ENCODE measurements around the gene RNASEL.

RNASEL gene

DNA sequence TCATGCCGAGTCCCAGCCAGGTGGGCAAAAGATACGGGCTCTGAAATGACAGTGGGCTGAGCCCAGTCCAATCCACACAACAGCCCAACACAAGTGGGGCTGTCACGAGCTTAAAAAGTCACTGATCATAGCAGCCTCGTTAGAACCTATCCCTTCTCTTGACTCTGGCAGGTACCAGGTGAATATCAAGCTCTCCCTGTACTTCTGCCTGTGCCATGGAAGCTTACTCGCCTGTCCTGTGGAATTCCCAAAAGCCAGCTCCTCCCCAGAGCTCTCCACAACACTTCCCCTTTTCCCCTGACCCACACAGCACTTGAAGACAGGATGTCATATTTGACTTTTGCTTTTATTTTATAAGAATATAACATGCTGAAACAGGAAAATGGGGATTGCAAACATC lies 9.2 kb upstream of the RNASEL start:
- DNase-seq, result no peak

DNA sequence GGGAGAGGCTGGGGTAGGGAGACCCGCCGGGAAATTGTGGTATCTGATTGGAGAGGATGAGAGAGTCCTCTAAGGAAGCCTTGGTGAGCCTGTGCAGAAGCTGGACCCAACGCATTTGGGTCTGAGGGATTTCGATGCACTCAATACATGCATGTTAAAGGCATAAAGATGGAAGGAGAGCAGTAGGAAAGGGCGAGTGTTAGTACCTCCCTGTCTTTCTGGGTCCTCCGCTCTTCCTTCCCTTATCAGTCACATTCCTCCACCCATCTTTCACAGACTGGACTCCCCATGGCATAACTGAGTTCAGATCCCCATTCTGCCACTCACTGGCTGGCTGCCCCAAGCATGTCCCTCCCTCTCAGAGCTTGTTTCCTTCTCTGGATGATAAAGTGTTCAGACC lies 7.9 kb upstream of the RNASEL start:
- DNase-seq, result no peak

DNA sequence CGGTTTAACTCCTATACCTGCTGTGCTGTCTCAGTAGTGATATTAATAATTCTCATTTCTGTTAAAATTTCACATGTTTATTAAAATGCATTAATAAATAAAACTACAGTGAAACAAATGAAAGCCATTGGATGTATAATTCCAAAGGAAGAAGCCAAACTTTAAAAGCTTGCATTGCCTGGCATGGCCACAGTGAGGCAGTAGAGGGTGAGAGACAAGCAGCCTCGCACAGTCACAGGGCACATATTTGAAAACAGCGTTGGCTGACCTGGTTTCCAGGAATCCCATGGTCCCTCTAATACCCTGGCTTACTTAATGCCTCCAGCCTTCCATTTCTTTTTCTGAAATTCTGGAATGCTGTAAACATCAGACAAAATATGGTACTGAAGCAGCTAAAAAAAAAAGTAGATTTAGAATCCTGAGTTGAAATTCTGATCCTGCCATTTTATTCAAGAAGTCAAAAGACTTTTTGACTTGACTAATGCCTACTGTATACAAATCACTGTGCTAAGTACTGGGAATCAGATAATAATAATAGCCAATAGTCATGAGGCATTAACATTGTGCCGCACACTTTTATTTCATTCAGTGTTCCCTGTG lies 6.7 kb upstream of the RNASEL start:
- DNase-seq, result peak; percentile 50

DNA sequence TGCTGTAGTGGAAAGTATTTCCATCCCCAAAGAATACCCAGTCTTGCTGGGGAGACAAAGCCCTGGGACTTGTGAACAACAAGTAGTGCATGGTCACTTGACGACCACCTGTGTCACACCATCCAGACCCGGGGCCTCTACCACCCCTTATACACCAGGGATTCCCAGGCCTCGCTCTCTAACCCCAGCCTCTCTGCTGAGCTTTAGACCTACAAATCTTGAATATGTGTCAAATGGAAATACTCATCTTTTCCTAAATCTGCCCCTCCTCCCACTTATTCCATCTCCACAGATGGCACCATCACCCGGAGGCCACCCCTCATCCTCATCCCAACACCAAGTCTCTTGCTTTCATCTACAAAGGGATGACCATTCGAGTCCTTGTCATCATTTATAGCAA lies 875 bp upstream of the RNASEL start:
- no peak for DNase-seq

DNA sequence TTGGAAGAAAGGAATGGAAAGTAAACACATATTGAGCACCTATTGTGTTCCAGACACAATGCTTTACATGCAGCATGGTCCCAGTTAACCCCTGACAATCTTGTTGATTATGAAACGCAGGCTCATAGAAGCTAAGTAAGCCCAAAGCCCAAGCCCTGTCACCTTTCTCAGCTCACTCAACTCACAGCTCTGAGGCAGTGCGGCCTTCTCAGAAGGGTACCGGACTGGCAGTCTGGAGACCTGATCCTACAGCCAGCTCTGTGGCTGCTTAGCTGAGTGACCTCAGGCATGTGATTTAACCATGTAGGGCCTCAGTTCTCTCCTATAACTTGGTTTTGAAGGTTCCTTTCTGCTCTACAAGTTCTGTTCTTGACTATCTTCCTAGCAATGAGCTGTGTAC lies 464 bp upstream of the RNASEL start:
- no peak for DNase-seq

DNA sequence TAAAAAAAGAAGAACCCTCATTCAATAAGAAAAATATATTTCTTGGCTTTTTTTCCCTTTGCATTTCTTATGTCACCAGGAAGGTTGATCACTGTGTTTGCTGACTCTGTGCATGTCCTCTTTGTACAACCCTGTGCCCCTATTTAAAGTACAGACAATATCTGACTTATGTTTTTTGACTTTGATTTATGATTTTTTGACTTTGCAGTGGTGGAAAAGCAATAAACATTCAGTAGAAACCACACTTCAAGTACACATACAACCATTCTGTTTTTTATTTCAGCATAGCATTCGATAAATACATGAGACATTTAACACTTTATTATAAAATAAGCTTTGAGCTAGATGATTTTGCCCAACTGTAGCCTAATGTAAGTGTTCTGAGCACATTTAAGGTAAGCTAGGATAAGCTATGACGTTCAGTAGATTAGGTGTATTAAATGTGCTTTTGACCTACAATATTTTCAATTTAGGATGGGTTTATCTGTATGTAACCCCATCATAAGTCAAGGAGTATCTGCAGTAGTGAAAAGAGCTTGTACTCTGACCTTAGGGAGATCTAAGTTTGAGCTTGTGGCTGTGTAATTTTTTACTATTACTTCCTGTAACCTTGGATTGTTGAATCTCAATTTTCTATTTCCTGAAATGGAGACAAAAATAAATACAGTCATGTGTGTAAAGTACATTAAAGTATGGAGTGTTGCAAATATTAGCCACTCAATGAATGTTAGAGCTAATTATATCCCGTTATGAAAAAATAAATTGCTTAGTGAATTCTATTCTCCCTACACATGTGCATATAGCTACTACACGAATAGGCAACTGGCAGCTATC lies 1.2 kb downstream of the RNASEL start:
- no peak for DNase-seq

DNA sequence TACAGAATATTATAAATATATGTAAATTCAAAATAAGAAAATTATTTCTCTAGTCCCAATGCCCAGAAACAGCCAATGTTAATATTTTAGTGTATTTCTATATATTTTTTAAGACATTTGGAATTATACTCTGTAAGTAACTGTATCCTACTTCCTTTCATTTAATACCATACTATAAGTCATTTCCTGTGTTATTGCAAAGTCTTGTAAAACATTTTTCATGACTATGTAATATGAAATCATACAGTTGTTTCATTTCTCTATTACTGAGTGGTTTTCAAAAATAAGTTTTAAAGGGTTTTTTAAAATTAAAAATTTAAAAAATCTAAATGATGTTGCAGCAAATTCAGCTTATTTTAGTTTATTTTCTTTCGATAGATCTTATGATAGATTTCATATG lies 2.0 kb downstream of the RNASEL start:
- DNase-seq, result no peak

DNA sequence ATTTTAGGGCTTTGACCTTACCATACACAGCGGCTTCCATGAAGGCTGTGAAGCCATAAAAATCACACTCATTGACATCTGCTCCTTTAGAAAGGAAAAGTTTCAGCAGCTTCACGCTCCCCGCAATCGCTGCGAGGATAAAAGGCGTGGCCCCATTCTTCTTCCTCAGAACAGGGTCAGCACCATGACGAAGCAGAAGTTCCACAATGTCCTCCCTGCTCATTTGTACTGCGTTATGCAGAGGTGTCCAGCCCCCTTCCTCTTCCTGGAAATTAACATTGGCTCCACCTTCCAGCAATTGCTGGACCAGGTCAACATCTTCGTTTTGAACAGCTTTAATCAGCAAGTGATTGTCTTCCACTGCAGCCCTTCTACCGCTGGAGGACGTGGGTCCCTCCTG lies 2.7 kb downstream of the RNASEL start:
- no peak for DNase-seq

DNA sequence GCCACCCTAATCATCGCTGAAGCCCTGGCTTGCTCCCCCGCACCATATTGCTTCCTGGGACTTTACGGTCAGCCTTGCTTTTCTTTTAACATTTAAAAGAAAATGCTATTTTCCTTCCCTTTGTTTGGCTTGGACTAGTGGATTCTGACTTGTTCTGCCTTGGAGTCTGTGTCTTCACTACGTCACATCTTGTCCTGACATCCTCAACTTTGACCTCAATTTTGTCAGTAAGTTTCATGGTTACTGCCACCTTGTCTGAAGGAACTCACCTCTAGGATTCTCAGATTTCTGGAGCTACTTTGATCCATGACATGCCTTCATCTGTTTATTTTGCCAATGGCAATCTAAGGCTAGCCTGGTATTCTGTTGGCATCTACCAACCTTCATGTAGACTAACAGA lies 4.3 kb downstream of the RNASEL start:
- no peak for DNase-seq

DNA sequence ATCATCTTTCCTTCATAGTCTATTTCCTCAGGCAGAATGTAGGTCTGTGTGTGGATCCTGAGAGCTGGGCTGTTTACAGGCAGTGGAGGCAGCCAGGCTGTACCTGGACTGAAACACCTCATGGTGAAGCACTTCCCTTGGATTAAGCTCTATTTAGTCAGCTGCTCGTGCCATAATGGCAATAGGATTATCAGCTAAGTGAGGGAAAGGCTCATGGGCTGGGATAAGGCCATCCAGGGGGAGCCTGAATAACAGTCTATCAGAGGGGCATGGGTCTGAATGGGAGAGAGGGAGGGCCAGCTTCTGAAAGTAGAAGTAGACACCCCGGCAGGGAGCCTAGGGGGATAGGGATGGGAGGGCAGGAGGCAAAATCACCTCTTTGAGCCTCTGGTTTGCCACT lies 8.3 kb downstream of the RNASEL start:
- DNase-seq, result no peak

DNA sequence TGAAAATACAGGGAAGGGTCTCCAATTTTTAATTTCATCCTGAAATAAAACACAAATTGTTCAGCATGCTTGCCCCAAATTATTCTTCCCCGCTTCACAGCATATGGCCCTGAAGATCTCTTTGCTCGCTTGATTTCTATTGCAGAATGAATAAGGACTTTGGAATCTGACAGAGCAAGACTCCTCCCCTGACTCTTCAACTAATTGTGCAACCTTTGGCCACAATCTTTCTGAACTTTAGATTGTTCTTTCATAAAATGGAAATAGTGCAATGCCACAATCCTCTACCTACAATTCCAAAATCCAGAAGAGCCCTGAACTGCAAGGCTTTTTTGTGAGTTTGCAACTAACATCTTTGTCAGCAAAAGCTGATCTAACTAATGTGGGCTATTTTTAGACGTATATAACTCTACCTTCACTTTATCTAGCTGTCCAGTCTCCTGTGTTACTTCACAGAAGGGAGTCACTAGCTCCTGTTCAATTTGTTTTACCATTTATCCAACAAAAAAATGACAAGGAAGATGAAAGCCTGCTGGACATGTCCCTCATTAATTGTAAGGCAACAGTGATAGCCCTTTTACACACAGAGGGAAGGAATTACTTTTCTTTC lies 13.4 kb downstream of the RNASEL start:
- DNase-seq, result no peak

DNA sequence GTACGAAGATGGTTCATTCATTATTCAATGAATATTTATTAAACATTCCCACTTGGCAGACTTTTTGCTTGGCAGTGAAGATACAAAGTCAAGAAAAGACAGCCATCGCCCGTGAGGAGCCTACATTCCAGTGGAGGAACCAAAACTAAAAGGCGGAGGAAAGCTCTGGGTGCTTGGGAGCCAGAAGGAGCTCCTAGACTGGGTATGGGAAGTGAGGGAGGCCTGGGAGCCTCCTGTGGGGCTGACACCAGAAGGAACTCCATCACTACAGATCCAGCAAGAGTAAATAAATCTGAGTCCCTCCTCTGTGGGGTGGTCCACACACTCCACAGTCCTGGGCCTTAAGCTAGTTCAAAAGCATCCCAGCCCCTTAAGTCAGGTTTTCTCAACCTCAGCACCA lies 14.9 kb downstream of the RNASEL start:
- no peak for DNase-seq

DNA sequence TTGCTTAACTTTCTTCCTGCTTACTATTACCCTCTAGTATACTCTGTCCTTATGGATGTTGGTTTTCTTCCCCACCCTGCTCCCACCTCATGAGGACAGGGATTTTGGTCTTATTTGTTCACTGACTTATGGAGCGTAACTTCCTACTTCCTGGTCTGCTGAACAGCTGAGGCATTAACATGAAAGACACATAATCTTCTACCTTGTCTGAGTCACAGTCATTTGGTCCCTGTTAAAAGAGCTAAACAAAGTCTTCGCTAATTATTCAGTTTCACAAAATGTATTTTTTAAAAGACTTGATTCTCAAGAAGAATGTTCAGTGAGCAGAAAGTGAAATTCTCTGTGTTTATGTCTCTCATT lies 18.5 kb downstream of the RNASEL start:
- no peak for DNase-seq

DNA sequence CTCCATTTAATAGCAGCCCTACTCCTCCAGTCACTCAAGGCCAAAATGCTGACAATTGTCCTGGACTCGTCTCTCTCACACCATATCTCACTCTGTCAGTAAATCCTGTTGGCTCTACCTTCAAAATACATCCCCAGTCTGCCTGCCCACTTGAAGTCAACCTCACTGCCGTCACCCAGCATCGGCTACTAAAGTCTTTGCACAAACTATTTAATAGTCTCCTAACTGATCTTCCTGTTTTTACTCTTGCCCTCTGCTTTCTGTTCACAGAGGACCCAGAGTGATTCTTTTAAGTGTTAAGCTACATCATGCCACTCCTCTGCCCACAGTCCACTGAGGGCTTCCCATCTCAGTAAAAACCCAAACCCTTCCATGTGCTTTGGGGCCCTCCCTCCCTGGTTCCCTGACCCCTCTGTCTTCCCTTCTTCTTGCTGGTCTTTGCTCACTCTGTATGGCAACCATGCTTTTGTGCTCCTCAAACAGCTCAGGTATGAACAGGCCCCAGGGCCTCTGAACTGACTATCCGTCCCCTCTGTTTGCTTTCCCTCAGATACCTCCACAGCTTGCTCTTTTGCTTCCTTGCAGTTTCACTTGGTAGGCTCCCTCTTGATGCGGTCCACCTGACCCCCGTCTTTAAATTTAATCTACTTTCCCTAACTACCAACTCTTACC lies 19.0 kb downstream of the RNASEL start:
- DNase-seq, result no peak

DNA sequence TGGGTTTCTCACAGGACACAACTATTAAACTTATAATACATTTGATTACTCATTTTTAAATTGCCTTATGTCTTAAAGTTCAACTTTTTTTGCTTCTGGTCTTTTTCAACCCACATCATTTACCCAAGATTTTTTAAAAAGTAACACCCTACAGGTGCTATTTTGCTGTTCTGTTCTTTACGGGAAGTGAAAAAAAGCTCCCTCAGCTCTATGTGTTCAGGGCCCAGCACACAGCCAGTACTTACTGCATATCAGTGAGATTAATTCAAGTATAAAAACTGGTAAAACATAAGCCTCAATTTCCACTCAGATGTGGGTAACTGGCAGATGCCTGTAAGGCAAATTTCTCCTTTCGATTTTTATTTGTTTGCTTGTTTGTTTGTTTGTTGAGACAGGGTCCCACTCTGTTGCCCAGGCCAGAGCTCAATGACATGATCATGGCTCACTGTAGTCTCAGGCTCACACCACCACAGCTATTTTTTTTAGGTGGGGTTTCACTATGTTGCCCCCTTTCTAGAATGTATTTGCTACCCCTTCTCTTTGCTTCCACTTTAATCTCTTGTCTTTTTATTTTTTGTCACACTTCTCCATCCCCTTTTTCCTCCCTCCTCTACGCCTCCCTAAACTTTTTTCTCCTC lies 20.3 kb downstream of the RNASEL start:
- no peak for DNase-seq

DNA sequence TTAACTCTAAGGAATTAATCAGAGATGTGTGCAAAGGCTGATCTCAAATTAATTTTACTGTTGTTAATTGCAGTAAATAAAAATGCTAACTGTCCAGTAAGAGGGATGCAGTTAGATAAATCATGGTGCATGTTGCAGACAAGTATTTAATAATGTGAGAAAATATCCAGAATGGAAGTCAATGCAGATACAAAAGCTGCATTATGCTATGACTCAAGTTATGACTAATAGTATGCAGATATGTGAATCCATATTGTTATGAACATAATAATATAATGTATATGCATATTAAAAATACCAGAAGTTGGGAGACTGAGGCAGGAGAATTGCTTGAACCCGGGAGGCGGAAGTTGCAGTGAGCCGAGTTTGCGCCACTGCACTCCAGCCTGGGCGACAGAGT lies 21.4 kb downstream of the RNASEL start:
- no peak for DNase-seq

DNA sequence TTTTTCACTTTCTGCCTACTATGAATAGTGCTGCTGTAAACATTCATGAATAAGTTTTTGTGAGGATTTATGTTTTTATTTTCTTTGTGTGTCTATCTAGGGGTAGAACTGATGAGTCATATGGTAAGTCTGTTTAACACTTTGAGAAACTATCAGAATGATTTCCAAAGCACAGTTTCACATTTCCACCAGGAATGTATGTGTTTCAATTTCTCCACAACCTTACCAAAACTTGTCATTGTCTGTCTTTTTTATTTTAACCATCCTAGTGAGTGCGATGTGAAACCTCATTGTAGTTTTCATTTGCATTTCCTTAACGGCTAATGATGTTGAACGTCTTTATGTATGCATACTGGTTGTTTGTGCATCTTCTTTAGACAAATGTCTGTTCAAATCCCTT lies 23.5 kb downstream of the RNASEL start:
- no peak for DNase-seq

DNA sequence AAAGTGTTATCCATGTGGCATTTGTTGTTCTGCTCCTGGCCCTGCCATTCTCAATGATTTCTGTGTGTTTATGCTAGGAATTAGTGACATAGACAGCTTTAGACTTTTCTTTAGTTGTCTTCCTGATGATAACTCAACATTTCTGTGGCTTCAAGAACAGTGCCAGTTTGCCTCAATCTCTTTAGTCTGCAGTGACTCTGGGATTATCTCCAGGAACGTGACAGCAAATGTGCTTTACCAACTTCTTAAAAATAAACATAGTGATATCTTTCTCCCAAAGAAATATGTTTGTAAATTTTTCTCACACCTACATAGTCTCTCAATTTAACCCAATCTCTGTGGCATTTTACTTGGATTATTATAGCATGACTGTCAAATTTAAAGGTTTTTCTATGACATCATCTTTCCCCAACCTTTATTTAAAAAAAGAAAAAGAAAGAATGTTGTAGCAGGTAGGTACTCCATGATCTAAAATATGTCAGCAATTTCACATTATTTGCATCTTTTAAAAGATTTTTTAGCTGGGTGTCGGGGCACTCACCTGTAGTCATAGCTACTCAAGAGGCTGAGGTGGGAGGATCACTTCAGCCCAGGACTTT lies 24.6 kb downstream of the RNASEL start:
- DNase-seq, result no peak

DNA sequence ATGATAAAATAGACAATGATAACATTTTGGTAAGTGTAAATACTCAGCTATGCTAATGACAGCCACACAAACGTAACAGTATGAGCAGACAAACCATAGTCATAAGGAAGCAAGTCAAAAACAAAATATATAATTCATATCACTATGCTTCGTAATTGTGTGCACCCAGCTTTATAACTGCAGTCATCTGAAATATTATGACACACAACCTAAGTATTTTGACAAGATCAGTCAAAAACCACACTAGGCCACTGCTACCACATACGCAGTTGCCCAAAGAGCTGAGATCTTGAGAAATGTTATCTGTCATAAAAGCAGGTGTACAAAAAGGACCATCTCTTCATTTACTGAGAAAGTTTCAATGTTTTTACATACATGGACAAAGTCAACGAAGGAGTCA lies 26.0 kb downstream of the RNASEL start:
- DNase-seq, result no peak

DNA sequence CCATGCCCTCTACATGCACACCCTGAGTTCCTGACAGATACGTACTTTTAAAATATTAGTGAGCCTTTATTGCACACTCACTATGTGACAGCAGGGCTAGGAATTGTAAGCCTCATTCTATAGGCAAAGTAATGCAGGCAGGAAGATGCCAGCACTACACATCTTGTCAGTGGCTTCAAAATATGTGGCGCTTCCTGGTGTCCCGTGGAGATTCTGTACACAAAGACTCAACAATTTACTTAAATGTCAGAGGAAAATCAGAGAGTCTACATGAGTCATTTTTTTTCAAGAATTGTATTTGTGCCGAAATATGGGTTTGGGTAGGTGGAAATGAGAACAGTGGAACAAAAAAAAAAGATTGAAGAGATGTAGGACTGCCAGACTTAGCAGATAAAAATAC lies 27.6 kb downstream of the RNASEL start:
- DNase-seq, result no peak

DNA sequence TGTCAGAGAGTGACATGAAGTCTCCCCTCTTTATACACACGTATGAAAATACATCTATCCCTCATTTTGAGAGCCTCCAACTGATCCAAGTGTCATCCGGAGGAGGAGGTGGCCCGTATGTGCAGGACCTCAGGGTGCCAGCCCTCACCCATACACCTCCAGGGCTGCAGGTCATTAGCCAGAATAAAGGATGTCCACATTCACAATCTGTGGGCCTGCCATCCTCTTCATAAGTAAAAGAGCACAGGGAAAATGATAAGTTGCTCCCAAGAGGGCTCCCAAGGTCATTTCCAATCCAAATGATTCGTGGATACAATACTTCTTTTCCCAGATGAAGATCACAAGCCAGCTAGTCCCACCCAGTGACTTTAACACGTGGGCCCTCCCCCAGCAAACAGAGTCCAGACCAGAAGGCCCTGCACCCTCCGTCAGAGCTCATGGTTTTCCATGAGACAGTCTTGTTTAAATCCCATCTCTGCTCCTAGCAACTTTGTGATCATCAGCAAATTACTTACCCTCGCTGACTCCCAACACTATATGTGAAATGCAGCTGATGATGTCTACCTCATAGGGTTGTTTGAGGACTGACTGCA lies 28.6 kb downstream of the RNASEL start:
- DNase-seq, result no peak

DNA sequence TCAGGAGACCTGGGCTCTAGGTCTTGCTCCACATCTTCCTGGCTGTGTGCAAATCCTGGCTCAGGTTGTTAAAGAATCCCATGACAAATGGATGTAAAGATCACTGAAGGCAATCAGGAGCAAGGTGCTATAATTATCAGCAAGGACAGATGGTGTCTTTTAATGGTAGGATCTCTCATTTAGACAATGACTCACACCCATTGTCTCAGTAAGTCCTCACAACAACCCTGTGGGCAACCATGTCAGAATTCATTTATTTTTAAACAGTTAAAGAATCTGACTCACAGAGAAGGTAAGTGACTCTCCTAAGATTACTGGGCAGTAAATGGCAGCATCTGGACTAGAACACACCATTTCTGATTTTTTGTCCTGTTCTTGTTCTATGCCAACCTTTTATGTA lies 32.8 kb downstream of the RNASEL start:
- DNase-seq, result no peak

DNA sequence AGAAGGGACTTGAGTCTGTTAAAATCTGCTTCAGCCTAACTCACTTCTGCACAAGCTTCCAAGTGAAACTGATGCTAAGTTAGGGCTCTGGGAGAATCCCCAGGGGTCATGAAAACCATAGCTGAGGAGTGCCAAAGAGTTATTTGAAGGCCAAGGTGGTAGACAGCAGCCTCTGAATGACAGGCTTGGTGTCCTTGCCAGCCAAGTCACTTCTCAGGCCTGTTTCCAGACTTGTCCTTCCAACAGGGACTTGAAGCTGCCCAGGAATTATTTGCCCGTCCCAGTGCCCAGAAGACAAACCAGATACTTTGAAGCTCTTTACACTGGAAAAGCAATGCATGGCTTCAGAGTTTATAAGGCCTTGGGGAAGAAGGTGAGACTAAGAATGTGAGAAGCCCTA lies 33.6 kb downstream of the RNASEL start:
- DNase-seq, result no peak

All from SHP77 treated with DMSO at 0.1 percent for 48 hours (cell line).